A673 (cell line): Measurements from ENCODE around the gene MYO1E. TPM values are rescaled to one million over a fixed set of nuclear protein-coding genes. Genes with fewer than 3 reads are reported as not detected.

Source experiments
- BruUV-seq: library from RNA; stranded (reverse); fragments of 400-500 nt; replicated peaks from 2 replicates; lab custom pipeline; 2021; lab: Mats Ljungman, UMichigan
- CTCF ChIA-PET: fragments of 300-600 bp; sonication (Branson Sonifier 250); formaldehyde crosslinking; loops from one replicate; lab custom pipeline; 2022; ENCODE audit warnings: antibody characterized with exemption; lab: Charles Lee
- POLR2A ChIA-PET: fragments of 300-600 bp; sonication (Branson Sonifier 250); formaldehyde crosslinking; loops from one replicate; lab custom pipeline; 2022; ENCODE audit warnings: antibody characterized with exemption; ENCODE audit not compliant: low non-redundant PET; lab: Charles Lee
- DNase-seq: peaks from one replicate; pipeline ENCODE4 v3.0.0-alpha.2; 2015; ENCODE audit warnings: low spot score
- H3K27ac ChIP-seq: fragments of 200-600 bp; sonication (generic); 2 replicates; pipeline ENCODE4 v1.5.1; 2016; ENCODE audit warnings: mixed run types, low read depth, mild to moderate bottlenecking, mixed read lengths, antibody characterized with exemption, low read length; ENCODE audit not compliant: poor library complexity, severe bottlenecking
- H3K27me3 ChIP-seq: fragments of 200-600 bp; sonication (generic); replicated peaks from 2 replicates; pipeline ENCODE4 v1.6.1; 2017; ENCODE audit warnings: mixed run types, low read depth, mild to moderate bottlenecking, mixed read lengths, antibody characterized with exemption, low read length; ENCODE audit not compliant: insufficient read depth, poor library complexity
- H3K36me3 ChIP-seq: fragments of 200-600 bp; sonication (generic); 2 replicates; pipeline ENCODE4 v1.6.1; 2016; ENCODE audit warnings: mixed run types, mild to moderate bottlenecking, mixed read lengths, antibody characterized with exemption, low read length; ENCODE audit not compliant: insufficient read depth, poor library complexity, severe bottlenecking
- H3K4me1 ChIP-seq: fragments of 200-600 bp; sonication (generic); 2 replicates; pipeline ENCODE4 v1.6.1; 2017; ENCODE audit warnings: mixed run types, mild to moderate bottlenecking, mixed read lengths, antibody characterized with exemption, low read length; ENCODE audit not compliant: insufficient read depth, poor library complexity, severe bottlenecking
- H3K4me3 ChIP-seq: fragments of 200-600 bp; sonication (generic); 2 replicates; pipeline ENCODE4 v1.5.1; 2016; ENCODE audit warnings: low read depth, mixed run types, mild to moderate bottlenecking, mixed read lengths, low read length; ENCODE audit not compliant: poor library complexity, severe bottlenecking
- H3K9me3 ChIP-seq: fragments of 200-600 bp; sonication (generic); 2 replicates; pipeline ENCODE4 v1.6.1; 2016; ENCODE audit warnings: mixed run types, low read depth, mild to moderate bottlenecking, mixed read lengths, antibody characterized with exemption, low read length; ENCODE audit not compliant: poor library complexity, severe bottlenecking
- EZH2 ChIP-seq: fragments of 200-600 bp; sonication (generic); IDR thresholded peaks from 2 replicates; pipeline ENCODE4 v1.6.1; 2017; ENCODE audit warnings: borderline replicate concordance, low read depth, mild to moderate bottlenecking, mixed read lengths, antibody characterized with exemption, low read length; ENCODE audit not compliant: poor library complexity, severe bottlenecking
- intact Hi-C: fragments of 100-400 bp; cut with micrococcal nuclease; formaldehyde crosslinking; loops from one replicate; pipeline ENCODE4 v1.10.0; 2022; ENCODE audit not compliant: unreplicated experiment
- total RNA-seq: library from RNA; stranded (reverse); gene quantifications from 2 replicates; pipeline ENCODE4 v1.2.3, GENCODE V29; 2021
- TF ChIP-seq, protein P1 (sequence below): fragments of 300-800, 200-600 bp; sonication (generic); conservative IDR thresholded peaks from 2 replicates; pipeline ENCODE4 v1.5.1; 2017; ENCODE audit warnings: low read depth, mild to moderate bottlenecking, antibody characterized with exemption, low read length, moderate library complexity, mixed read lengths

Gene MYO1E
- total RNA-seq, 1 experiment from 2014 or later, result 7.9 TPM

DNA sequence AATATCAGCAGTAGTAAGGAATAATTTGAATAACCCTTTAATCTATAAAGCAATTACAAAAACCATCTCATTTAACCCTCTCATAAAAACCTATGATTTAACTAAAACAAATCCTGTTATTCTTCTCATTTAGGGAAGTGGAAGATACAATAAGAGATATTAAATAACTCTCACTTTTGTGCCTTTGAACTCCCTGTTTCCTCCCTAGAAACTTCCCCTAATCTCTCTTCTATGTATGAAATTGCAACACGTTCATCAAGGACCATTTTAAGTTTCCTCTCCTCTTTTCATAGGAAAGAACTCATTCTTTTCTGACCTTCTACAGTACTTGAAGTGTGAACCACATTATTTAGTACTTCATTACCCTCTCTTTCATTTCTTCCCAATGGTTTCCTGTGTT lies 46.5 kb upstream of the MYO1E start:
- no peaks in the 10 kb centered on the region for H3K4me1 ChIP-seq
- BruUV-seq, result no TSS peak
- no peak for TF ChIP-seq EZH2
- TF ChIP-seq, protein P1, sequence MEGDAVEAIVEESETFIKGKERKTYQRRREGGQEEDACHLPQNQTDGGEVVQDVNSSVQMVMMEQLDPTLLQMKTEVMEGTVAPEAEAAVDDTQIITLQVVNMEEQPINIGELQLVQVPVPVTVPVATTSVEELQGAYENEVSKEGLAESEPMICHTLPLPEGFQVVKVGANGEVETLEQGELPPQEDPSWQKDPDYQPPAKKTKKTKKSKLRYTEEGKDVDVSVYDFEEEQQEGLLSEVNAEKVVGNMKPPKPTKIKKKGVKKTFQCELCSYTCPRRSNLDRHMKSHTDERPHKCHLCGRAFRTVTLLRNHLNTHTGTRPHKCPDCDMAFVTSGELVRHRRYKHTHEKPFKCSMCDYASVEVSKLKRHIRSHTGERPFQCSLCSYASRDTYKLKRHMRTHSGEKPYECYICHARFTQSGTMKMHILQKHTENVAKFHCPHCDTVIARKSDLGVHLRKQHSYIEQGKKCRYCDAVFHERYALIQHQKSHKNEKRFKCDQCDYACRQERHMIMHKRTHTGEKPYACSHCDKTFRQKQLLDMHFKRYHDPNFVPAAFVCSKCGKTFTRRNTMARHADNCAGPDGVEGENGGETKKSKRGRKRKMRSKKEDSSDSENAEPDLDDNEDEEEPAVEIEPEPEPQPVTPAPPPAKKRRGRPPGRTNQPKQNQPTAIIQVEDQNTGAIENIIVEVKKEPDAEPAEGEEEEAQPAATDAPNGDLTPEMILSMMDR, result no peak
- CTCF ChIA-PET, result no interaction called here
- H3K27me3 ChIP-seq, result peaks cover 4% of the 10 kb centered on the region
- no peaks in the 10 kb centered on the region for H3K36me3 ChIP-seq
- DNase-seq, result no peak
- H3K27ac ChIP-seq, result no peak overlapping the region
- no peak overlapping the region for H3K4me3 ChIP-seq
- POLR2A ChIA-PET, result no interaction called here
- no peaks in the 10 kb centered on the region for H3K9me3 ChIP-seq
- intact Hi-C loops, result no loop called here

DNA sequence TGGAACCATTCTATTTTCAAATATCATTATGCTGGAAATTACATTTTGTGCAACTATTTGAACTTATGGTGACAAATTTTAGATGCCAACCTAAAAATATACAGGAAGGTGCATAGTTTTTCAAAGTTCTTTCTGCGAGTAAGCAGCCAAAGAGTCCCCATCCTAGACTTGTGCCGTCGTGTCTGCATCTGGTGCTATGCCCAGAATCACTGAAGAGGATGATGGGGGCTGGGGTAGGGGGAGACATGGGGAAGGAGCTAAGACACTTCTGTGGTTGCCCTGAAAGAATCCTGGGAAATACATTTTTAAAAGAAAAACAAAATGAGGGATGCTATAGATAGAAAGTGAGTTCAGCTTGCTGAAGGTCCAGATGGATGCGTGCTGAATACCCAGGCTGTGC lies 44.1 kb upstream of the MYO1E start:
- CTCF ChIA-PET, result no interaction called here
- intact Hi-C loops, result no loop called here

DNA sequence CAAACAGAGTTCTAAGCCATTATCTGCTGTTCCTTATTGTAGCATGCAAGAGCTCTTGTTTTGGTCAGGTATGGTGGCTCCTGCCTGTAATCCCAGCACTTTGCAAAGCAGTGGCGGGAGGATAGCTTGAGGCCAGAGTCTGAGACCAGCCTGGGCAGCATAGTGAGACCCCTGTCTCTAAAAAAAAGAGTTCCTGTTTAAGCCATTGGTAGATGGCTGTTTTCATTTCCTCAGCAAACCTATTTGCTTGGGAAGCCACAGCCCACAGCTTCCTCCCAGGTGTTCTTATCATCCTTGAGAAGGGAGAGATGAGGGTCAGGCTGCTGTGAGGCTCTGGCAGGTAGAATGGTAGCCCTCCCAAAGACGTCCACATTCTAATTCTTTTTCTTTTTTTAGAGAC lies 40.9 kb upstream of the MYO1E start:
- Histone ChIP-seq H3K36me3 (no peaks in the 10 kb centered on the region), H3K4me1 (no peaks in the 10 kb centered on the region), H3K9me3 (no peaks in the 10 kb centered on the region), H3K27ac (no peak overlapping the region), H3K27me3 (no peaks in the 10 kb centered on the region), H3K4me3 (no peak overlapping the region)
- intact Hi-C loops, result no loop called here
- ChIA-PET CTCF (no interaction called here), POLR2A (no interaction called here)
- no peak for DNase-seq
- no TSS peak for BruUV-seq
- TF ChIP-seq, protein P1, result no peak
- no peak for TF ChIP-seq EZH2

More for the DNA sequence above, 44.1 kb upstream of the MYO1E start:
- no TSS peak for BruUV-seq
- H3K9me3 ChIP-seq, result no peaks in the 10 kb centered on the region
- H3K27ac ChIP-seq, result no peak overlapping the region
- H3K4me1 ChIP-seq, result no peaks in the 10 kb centered on the region
- peaks cover 4% of the 10 kb centered on the region for H3K27me3 ChIP-seq
- H3K4me3 ChIP-seq, result no peak overlapping the region
- no peak for DNase-seq
- POLR2A ChIA-PET, result no interaction called here
- no peak for TF ChIP-seq EZH2
- TF ChIP-seq, protein P1, result no peak
- no peaks in the 10 kb centered on the region for H3K36me3 ChIP-seq
